Stimulated activated CD8-positive, alpha-beta memory T cell treated with anti-CD3 and anti-CD28 coated beads, Interleukin-7, amount 100 ng/mL, for 4 hours (primary cell): ENCODE measurements around the gene LETM1.

Source experiments
- DNase-seq, 2 donors: peaks; one replicate each; pipeline ENCODE4 v3.0.0-alpha.2; 2020; ENCODE audit warnings: low read depth in 2 of 2

LETM1 gene

GRCh38 chr4:1806596-1807331 is 49.2 kb downstream of the LETM1 start:
- DNase-seq = no peak

GRCh38 chr4:1806223-1806564 is 49.8 kb downstream of the LETM1 start:
- no peak for DNase-seq

GRCh38 chr4:1805493-1806222 is 50.3 kb downstream of the LETM1 start:
- no peak for DNase-seq

- DNase-seq = no peak
Observed at GRCh38 chr4:1804638-1805492, 51.1 kb downstream of the LETM1 start.

- no peak for DNase-seq
Observed at GRCh38 chr4:1803523-1804423, 52.2 kb downstream of the LETM1 start.

- no peak for DNase-seq
Observed at GRCh38 chr4:1802720-1803522, 53.0 kb downstream of the LETM1 start.

GRCh38 chr4:1802151-1802715 is 53.7 kb downstream of the LETM1 start:
- DNase-seq = no peak

- no peak for DNase-seq
Observed at GRCh38 chr4:1801286-1801958, 54.5 kb downstream of the LETM1 start.

- DNase-seq = no peak
Observed at GRCh38 chr4:1800805-1801204, 55.2 kb downstream of the LETM1 start.

GRCh38 chr4:1799387-1800375 is 56.3 kb downstream of the LETM1 start:
- DNase-seq = no peak

GRCh38 chr4:1798580-1799386 is 57.2 kb downstream of the LETM1 start:
- no peak for DNase-seq

- DNase-seq = no peak
Observed at GRCh38 chr4:1797861-1798579, 57.9 kb downstream of the LETM1 start.

- DNase-seq = no peak
Observed at GRCh38 chr4:1797298-1797860, 58.6 kb downstream of the LETM1 start.

GRCh38 chr4:1796486-1797204 is 59.3 kb downstream of the LETM1 start:
- no peak for DNase-seq

GRCh38 chr4:1795299-1796195 is 60.4 kb downstream of the LETM1 start:
- no peak for DNase-seq
